ENCODE data around the gene OGDH. TPM values are rescaled to one million over a fixed set of nuclear protein-coding genes. Genes with fewer than 3 reads are reported as not detected.

The OGDH gene
- total RNA-seq, 1 experiment from 2014 or later, result 69.1 TPM

- POLR2A ChIA-PET, result interaction anchor here (1.8 to 2.0 kb wide), 2 partner anchors 10 to 23 kb away, joined by 4 to 14 read pairs; partner anchors contain the start of genes DDX56 and OGDH
- BruUV-seq (replicated peaks), result no TSS peak
Measured at GRCh38 chr7:44583146-44583865, 23.1 kb upstream of the OGDH start.

GRCh38 chr7:44587843-44588711 lies 18.4 kb upstream of the OGDH start:
- H3K9me3 ChIP-seq (ENCODE audit: control insufficient read depth in 1 of 2, insufficient read depth in 1 of 2, low read depth in 1 of 2, low read length in 2 of 2), result no peaks in the 10 kb centered on the region
- peak; percentile 83 for ATAC-seq
- no peaks in the 10 kb centered on the region for H4K20me1 ChIP-seq (ENCODE audit: insufficient read depth)
- no peak for TF ChIP-seq POLR2A (IDR thresholded peaks at IDR 0.05; ENCODE audit: borderline replicate concordance, extremely low read depth, insufficient read depth, insufficient read length)
- peak; percentile 58 to 85 (median 79) for TF ChIP-seq CTCF (IDR thresholded peaks at IDR 0.05 in 2 of 3, conservative IDR thresholded peaks at IDR 0.05 in 1 of 3; ENCODE audit: borderline replicate concordance in 1 of 3, insufficient read depth in 1 of 3, low read depth in 2 of 3, low read length in 2 of 3)
- peak; percentile 46; the same call in 1 of the 2 replicates for TF ChIP-seq CBX3 (IDR thresholded peaks at IDR 0.05; ENCODE audit: low read depth)
- TF ChIP-seq RAD21 (IDR thresholded peaks at IDR 0.05; ENCODE audit: low read depth), result peak; percentile 98
- no peak overlapping the region for H3K27ac ChIP-seq (ENCODE audit: low read depth, low read length)
- intact Hi-C loops (cut with micrococcal nuclease), result loop anchor here (1.0 to 10.0 kb wide), 6 partner anchors 160 to 549 kb away; partner anchors contain the start of genes PPIA and ZMIZ2
- H3K4me1 ChIP-seq (ENCODE audit: control insufficient read depth in 1 of 2, insufficient read depth in 2 of 2, low read length in 2 of 2), result peaks cover 0 to 11% of the 10 kb centered on the region in 2 experiments; a peak in 2 of 4 replicates
- H3K79me2 ChIP-seq (ENCODE audit: insufficient read depth, low read length), result no peaks in the 10 kb centered on the region
- peak overlapping the region; percentile 47 for H3K4me2 ChIP-seq (ENCODE audit: low read length)
- no peak overlapping the region for H3K9ac ChIP-seq (ENCODE audit: low read length)
- no peaks in the 10 kb centered on the region for H3K9me2 ChIP-seq (ENCODE audit: insufficient read depth)
- DNase-seq (ENCODE audit: low read depth, low spot score), result peak; percentile 56
- CTCF ChIA-PET, result interaction anchor here (0.7 to 1.0 kb wide), 3 partner anchors 51 to 548 kb away, joined by 3 read pairs; no protein-coding TSS in a partner anchor
- H3K27me3 ChIP-seq (ENCODE audit: insufficient read depth, low read length), result no peaks in the 10 kb centered on the region
- BruUV-seq (replicated peaks), result no TSS peak
- POLR2A ChIA-PET, result no interaction called here
- peak overlapping the region; percentile 83 for H2AFZ ChIP-seq (ENCODE audit: low read depth, low read length, poor library complexity, severe bottlenecking)
- RAD21 ChIA-PET (ENCODE audit: low non-redundant PET in 1 of 2, low total read pairs in 2 of 2, uncharacterized antibody in 2 of 2, unreplicated experiment in 2 of 2), result no interaction called here
- no peak overlapping the region for H3K4me3 ChIP-seq (replicated peaks in 1 of 2; ENCODE audit: low read depth in 1 of 2, low read length in 2 of 2)
- H3K36me3 ChIP-seq (ENCODE audit: control insufficient read depth in 1 of 2, insufficient read depth in 2 of 2, low read length in 2 of 2), result no peaks in the 10 kb centered on the region

More at GRCh38 chr7:44583146-44583865, 23.1 kb upstream of the OGDH start:
- intact Hi-C loops (cut with micrococcal nuclease), result loop anchor here (10.0 kb wide), 1 partner anchor 381 kb away; no protein-coding TSS in a partner anchor
- H3K4me3 ChIP-seq (replicated peaks in 1 of 2; ENCODE audit: low read depth in 1 of 2, low read length in 2 of 2), result peak overlapping the region; percentile 79 to 98
- peak overlapping the region; percentile 81 for H3K4me2 ChIP-seq (ENCODE audit: low read length)
- H3K79me2 ChIP-seq (ENCODE audit: insufficient read depth, low read length), result peaks cover 33% of the 10 kb centered on the region
- no peak overlapping the region for H2AFZ ChIP-seq (ENCODE audit: low read depth, low read length, poor library complexity, severe bottlenecking)
- peaks cover 12 to 19% of the 10 kb centered on the region in 2 experiments; a peak in 3 of 4 replicates for H3K36me3 ChIP-seq (ENCODE audit: control insufficient read depth in 1 of 2, insufficient read depth in 2 of 2, low read length in 2 of 2)
- H3K9ac ChIP-seq (ENCODE audit: low read length), result peak overlapping the region; percentile 79
- H3K9me2 ChIP-seq (ENCODE audit: insufficient read depth), result no peaks in the 10 kb centered on the region
- peaks cover 5 to 22% of the 10 kb centered on the region in 2 experiments; a peak in 3 of 4 replicates for H3K4me1 ChIP-seq (ENCODE audit: control insufficient read depth in 1 of 2, insufficient read depth in 2 of 2, low read length in 2 of 2)
- DNase-seq (ENCODE audit: low read depth, low spot score) (no peak), ATAC-seq (no peak)
- CTCF ChIA-PET, result interaction anchor here (0.8 kb wide), 1 partner anchor 9 kb away, joined by 3 read pairs; no protein-coding TSS in a partner anchor
- H4K20me1 ChIP-seq (ENCODE audit: insufficient read depth), result no peaks in the 10 kb centered on the region
- peak overlapping the region; percentile 72 for H3K27ac ChIP-seq (ENCODE audit: low read depth, low read length)
- no peaks in the 10 kb centered on the region for H3K27me3 ChIP-seq (ENCODE audit: insufficient read depth, low read length)
- H3K9me3 ChIP-seq (ENCODE audit: control insufficient read depth in 1 of 2, insufficient read depth in 1 of 2, low read depth in 1 of 2, low read length in 2 of 2), result no peaks in the 10 kb centered on the region
- RAD21 ChIA-PET (ENCODE audit: low non-redundant PET in 1 of 2, low total read pairs in 2 of 2, uncharacterized antibody in 2 of 2, unreplicated experiment in 2 of 2), result no interaction called here
- no peak for TF ChIP-seq CBX3 (IDR thresholded peaks at IDR 0.05; ENCODE audit: low read depth)

Data from HCT116 (cell line).